GM12872 (cell line): ENCODE data around the gene EVA1A.

Experiments used
- CTCF ChIP-seq: IDR thresholded peaks from 3 replicates; pipeline ENCODE4 v1.5.1; 2011; ENCODE audit warnings: low read depth, mild to moderate bottlenecking, low read length, moderate library complexity; ENCODE audit not compliant: insufficient read depth

EVA1A gene

GRCh38 chr2:75506101-75506697, 54.5 kb downstream of the EVA1A start:
- TF ChIP-seq CTCF: no peak

GRCh38 chr2:75505012-75505411, 55.7 kb downstream of the EVA1A start:
- no peak for TF ChIP-seq CTCF

GRCh38 chr2:75503048-75503607, 57.6 kb downstream of the EVA1A start:
- no peak for TF ChIP-seq CTCF

GRCh38 chr2:75500633-75501032, 60.1 kb downstream of the EVA1A start:
- TF ChIP-seq CTCF: no peak

GRCh38 chr2:75499534-75499933, 61.2 kb downstream of the EVA1A start:
- TF ChIP-seq CTCF: no peak

- TF ChIP-seq CTCF: no peak
These were observed 61.8 kb downstream of the EVA1A start for GRCh38 chr2:75498907-75499306.

- no peak for TF ChIP-seq CTCF
These were observed 63.5 kb downstream of the EVA1A start for GRCh38 chr2:75497256-75497655.
